DND-41 (cell line): ENCODE data around the gene NDUFS3.

Experiments used
- ATAC-seq: fragments of 200-7000 bp; cut with Tn5 transposase; 3 replicates; pipeline ENCODE4 v1.9.1; 2021; ENCODE audit warnings: low read depth; ENCODE audit not compliant: insufficient read depth
- DNase-seq: peaks from one replicate; pipeline ENCODE4 v3.0.0-alpha.2; 2020
- H2AFZ ChIP-seq: 2 replicates; pipeline ENCODE4 v1.6.0; 2012; ENCODE audit warnings: low read depth, low read length
- H3K27ac ChIP-seq: 2 replicates; pipeline ENCODE4 v1.5.1; 2012; ENCODE audit warnings: low read length, inconsistent platforms
- H3K27me3 ChIP-seq: fragments of 200-600 bp; sonication (generic); 2 replicates; pipeline ENCODE4 v1.6.0; 2012; ENCODE audit warnings: low read length, mild to moderate bottlenecking, inconsistent platforms; ENCODE audit not compliant: insufficient read depth, poor library complexity
- H3K36me3 ChIP-seq: 2 replicates; pipeline ENCODE4 v1.5.1; 2012; ENCODE audit warnings: low read length, inconsistent platforms; ENCODE audit not compliant: insufficient read depth
- H3K4me1 ChIP-seq: 2 replicates; pipeline ENCODE4 v1.5.1; 2012; ENCODE audit warnings: mild to moderate bottlenecking, low read length; ENCODE audit not compliant: insufficient read depth
- H3K4me2 ChIP-seq: 2 replicates; pipeline ENCODE4 v1.6.0; 2012; ENCODE audit warnings: mild to moderate bottlenecking, moderate library complexity, low read length, inconsistent platforms; ENCODE audit not compliant: insufficient read depth
- H3K4me3 ChIP-seq, 2 experiments: fragments of 200-600 bp in 1 of 2; shearing (Covaris generic) in 1 of 2; 2 replicates each; pipeline ENCODE4 v1.5.1; 2012 to 2016; ENCODE audit warnings: inconsistent platforms in 2 of 2, low read length in 2 of 2, mild to moderate bottlenecking in 2 of 2, low read depth in 1 of 2, moderate library complexity in 1 of 2
- H3K79me2 ChIP-seq: 2 replicates; pipeline ENCODE4 v1.6.0; 2012; ENCODE audit warnings: low read length, inconsistent platforms; ENCODE audit not compliant: insufficient read depth
- H3K9ac ChIP-seq: 2 replicates; pipeline ENCODE4 v1.6.0; 2012; ENCODE audit warnings: low read depth, mild to moderate bottlenecking, inconsistent platforms, low read length, moderate library complexity
- H3K9me3 ChIP-seq: 2 replicates; pipeline ENCODE4 v1.5.1; 2012; ENCODE audit warnings: low read length, moderate library complexity, mild to moderate bottlenecking, inconsistent platforms; ENCODE audit not compliant: insufficient read depth, severe bottlenecking
- H4K20me1 ChIP-seq: 2 replicates; pipeline ENCODE4 v1.6.0; 2012; ENCODE audit warnings: low read length; ENCODE audit not compliant: insufficient read depth
- EZH2 ChIP-seq: IDR thresholded peaks from 3 replicates; pipeline ENCODE4 v1.6.1; 2012; ENCODE audit warnings: borderline replicate concordance, low read depth, mild to moderate bottlenecking, moderate library complexity, low read length, inconsistent platforms; ENCODE audit not compliant: severe bottlenecking
- TF ChIP-seq, protein P1 (sequence below): IDR thresholded peaks from 2 replicates; pipeline ENCODE4 v1.5.1; 2012; ENCODE audit warnings: borderline replicate concordance, low read length, moderate library complexity, mild to moderate bottlenecking; ENCODE audit not compliant: poor library complexity, severe bottlenecking; ENCODE audit errors: extremely low read depth

NDUFS3 gene

GRCh38 chr11:47587039-47587716 is 8.3 kb downstream of the NDUFS3 start:
- Histone ChIP-seq H3K9me3 (no peaks in the 10 kb centered on the region), H3K4me1 (0 out of 2 replicates have a peak, but pooled peaks cover 2% of the 10 kb centered on the region), H4K20me1 (peaks cover 6% of the 10 kb centered on the region; the same call in 1 of the 2 replicates), H3K27ac (no peak overlapping the region), H3K9ac (no peak overlapping the region), H3K4me2 (no peak overlapping the region), H3K36me3 (peaks cover 32% of the 10 kb centered on the region), H3K79me2 (no peaks in the 10 kb centered on the region), H3K27me3 (no peaks in the 10 kb centered on the region), H3K4me3 (no peak overlapping the region), H2AFZ (no peak overlapping the region)
- DNase-seq (no peak), ATAC-seq (0 out of 3 replicates have a peak, but pooled peaks have one; percentile 8)
- TF ChIP-seq, protein P1, sequence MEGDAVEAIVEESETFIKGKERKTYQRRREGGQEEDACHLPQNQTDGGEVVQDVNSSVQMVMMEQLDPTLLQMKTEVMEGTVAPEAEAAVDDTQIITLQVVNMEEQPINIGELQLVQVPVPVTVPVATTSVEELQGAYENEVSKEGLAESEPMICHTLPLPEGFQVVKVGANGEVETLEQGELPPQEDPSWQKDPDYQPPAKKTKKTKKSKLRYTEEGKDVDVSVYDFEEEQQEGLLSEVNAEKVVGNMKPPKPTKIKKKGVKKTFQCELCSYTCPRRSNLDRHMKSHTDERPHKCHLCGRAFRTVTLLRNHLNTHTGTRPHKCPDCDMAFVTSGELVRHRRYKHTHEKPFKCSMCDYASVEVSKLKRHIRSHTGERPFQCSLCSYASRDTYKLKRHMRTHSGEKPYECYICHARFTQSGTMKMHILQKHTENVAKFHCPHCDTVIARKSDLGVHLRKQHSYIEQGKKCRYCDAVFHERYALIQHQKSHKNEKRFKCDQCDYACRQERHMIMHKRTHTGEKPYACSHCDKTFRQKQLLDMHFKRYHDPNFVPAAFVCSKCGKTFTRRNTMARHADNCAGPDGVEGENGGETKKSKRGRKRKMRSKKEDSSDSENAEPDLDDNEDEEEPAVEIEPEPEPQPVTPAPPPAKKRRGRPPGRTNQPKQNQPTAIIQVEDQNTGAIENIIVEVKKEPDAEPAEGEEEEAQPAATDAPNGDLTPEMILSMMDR = no peak
- no peak for TF ChIP-seq EZH2

DNA sequence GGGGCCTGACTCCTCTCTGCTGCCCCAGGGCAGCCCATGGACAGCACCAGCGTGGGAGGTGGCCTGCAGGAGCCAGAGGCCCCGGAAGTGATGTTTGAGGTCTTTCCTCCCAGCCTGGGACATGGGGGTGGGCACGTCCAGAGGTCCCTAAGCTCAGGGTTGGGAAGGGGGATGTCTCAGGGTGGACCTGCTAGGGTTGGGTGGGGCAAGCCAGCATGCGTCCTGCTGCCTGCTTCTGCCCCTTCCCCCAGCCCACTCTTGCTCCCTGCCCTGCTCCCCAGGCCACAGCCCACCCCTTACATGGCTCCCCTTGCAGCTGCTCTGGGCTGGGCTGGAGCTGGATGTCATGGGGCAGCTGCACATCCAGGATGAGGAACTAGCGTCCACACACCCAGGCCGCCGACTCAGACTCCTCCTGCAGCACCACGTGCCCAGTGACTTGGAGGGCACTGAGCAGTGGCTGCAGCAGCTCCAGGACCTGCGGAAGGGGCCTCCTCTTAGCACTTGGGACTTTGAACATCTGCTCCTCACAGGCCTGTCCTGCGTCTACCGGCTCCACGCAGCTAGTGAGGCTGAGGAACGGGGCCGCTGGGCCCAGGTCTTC is 9.0 kb downstream of the NDUFS3 start:
- peaks cover 26% of the 10 kb centered on the region for H3K36me3 ChIP-seq
- DNase-seq (no peak), ATAC-seq (no peak)
- H3K4me2 ChIP-seq = no peak overlapping the region
- no peaks in the 10 kb centered on the region for H3K79me2 ChIP-seq
- no peaks in the 10 kb centered on the region for H3K27me3 ChIP-seq
- no peak overlapping the region for H3K9ac ChIP-seq
- 0 out of 2 replicates have a peak, but pooled peaks cover 6% of the 10 kb centered on the region for H4K20me1 ChIP-seq
- TF ChIP-seq EZH2 = no peak
- TF ChIP-seq, protein P1 = no peak
- H2AFZ ChIP-seq = no peak overlapping the region
- no peak overlapping the region for H3K4me3 ChIP-seq
- no peaks in the 10 kb centered on the region for H3K4me1 ChIP-seq
- no peaks in the 10 kb centered on the region for H3K9me3 ChIP-seq
- H3K27ac ChIP-seq = no peak overlapping the region

GRCh38 chr11:47589118-47589517 is 10.2 kb downstream of the NDUFS3 start:
- H3K9me3 ChIP-seq = no peaks in the 10 kb centered on the region
- no peaks in the 10 kb centered on the region for H4K20me1 ChIP-seq
- no peak overlapping the region for H2AFZ ChIP-seq
- peaks cover 13% of the 10 kb centered on the region for H3K36me3 ChIP-seq
- TF ChIP-seq, protein P1 = no peak
- TF ChIP-seq EZH2 = no peak
- no peaks in the 10 kb centered on the region for H3K27me3 ChIP-seq
- H3K4me2 ChIP-seq = no peak overlapping the region
- ATAC-seq = no peak
- no peak overlapping the region for H3K9ac ChIP-seq
- no peaks in the 10 kb centered on the region for H3K4me1 ChIP-seq
- no peak overlapping the region for H3K27ac ChIP-seq
- no peak overlapping the region for H3K4me3 ChIP-seq
- no peaks in the 10 kb centered on the region for H3K79me2 ChIP-seq
- no peak for DNase-seq
